MCF 10A (cell line): ENCODE results near the gene LGI1. TPM values are rescaled to one million over a fixed set of nuclear protein-coding genes. Genes with fewer than 3 reads are reported as not detected.

Experiments
- BruUV-seq: library from RNA; stranded (reverse); fragments of 400-500 nt; replicated peaks from 2 replicates; lab custom pipeline; 2021; lab: Mats Ljungman, UMichigan
- CTCF ChIA-PET: fragments of 300-600 bp; sonication (Branson Sonifier 250); formaldehyde crosslinking; extraction: SDS; loops from one replicate; lab custom pipeline; 2021; ENCODE audit warnings: antibody characterized with exemption, inconsistent platforms; lab: Yijun Ruan, JAX
- POLR2A ChIA-PET: fragments of 300-600, 350-650 bp; sonication (Branson Sonifier 250); formaldehyde crosslinking; extraction: SDS; loops from one replicate; lab custom pipeline; 2020; ENCODE audit warnings: antibody characterized with exemption, inconsistent platforms; lab: Yijun Ruan, JAX
- DNase-seq: peaks from one replicate; pipeline ENCODE4 v3.0.0-alpha.2; 2018; ENCODE audit not compliant: unreplicated experiment
- H3K27ac Mint-ChIP-seq: one replicate; pipeline ENCODE4 v1.8.0; 2022; ENCODE audit warnings: mild to moderate bottlenecking, low read depth, mixed read lengths; ENCODE audit not compliant: unreplicated experiment
- H3K27me3 Mint-ChIP-seq: one replicate; pipeline ENCODE4 v1.8.0; 2022; ENCODE audit warnings: mixed read lengths; ENCODE audit not compliant: insufficient read depth, unreplicated experiment
- H3K36me3 Mint-ChIP-seq: one replicate; pipeline ENCODE4 v1.8.0; 2022; ENCODE audit warnings: mild to moderate bottlenecking, moderate library complexity, mixed read lengths; ENCODE audit not compliant: insufficient read depth, unreplicated experiment
- H3K4me1 Mint-ChIP-seq: one replicate; pipeline ENCODE4 v1.8.0; 2022; ENCODE audit warnings: mixed read lengths; ENCODE audit not compliant: insufficient read depth, unreplicated experiment
- H3K4me3 Mint-ChIP-seq: one replicate; pipeline ENCODE4 v1.8.0; 2022; ENCODE audit warnings: mild to moderate bottlenecking, moderate library complexity, mixed read lengths; ENCODE audit not compliant: unreplicated experiment
- H3K9me3 Mint-ChIP-seq: one replicate; pipeline ENCODE4 v1.8.0; 2022; ENCODE audit warnings: mixed read lengths; ENCODE audit not compliant: unreplicated experiment
- intact Hi-C: fragments of 100-400 bp; cut with micrococcal nuclease; formaldehyde crosslinking; loops from 2 replicates; pipeline ENCODE4 v1.14.1; 2022
- total RNA-seq: library from RNA; stranded (reverse); gene quantifications from 2 replicates; pipeline ENCODE4 v1.2.3, GENCODE V29; 2022
- TF ChIP-seq, protein P1 (sequence below): fragments of 200-600 bp; IDR thresholded peaks from one replicate; pipeline ENCODE4 v1.8.0; 2022; ENCODE audit warnings: antibody characterized with exemption, mild to moderate bottlenecking; ENCODE audit not compliant: unreplicated experiment

The LGI1 gene
- total RNA-seq, 1 experiment from 2014 or later: not detected

DNA sequence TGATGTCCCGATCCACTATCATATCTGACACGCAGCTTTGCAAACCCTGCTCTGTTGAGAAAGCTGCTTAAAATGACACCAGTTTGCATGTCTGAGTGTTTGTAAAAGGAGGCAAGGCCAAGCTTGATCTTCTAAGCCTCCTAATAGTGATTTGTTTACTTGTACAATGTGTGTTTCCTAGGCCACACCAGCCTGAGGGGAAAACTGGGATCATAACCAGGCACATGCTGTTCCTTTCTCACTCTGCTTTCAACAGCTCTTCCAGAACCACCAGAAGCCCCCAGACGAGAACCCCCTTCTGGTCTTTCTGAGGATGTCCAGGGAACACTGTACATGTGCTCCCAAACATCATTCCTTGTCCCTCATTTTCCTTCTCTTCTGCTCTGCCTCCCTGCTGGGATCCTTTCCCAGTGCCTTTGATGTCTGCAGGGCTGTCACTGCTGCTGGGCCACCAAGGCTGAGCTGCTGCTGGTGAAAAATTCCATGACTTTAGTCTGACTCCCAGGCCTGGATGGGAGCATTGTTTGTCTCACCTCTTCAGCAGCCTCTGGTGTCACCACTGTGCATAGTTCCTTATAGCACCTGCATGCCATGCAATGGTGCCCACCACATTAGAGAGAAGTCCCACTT, 4.0 kb upstream of the LGI1 start:
- intact Hi-C loops: no loop called here
- Mint-ChIP-seq H3K4me3 (no peak overlapping the region), H3K27ac (no peak overlapping the region), H3K9me3 (no peaks in the 10 kb centered on the region), H3K36me3 (no peaks in the 10 kb centered on the region), H3K4me1 (peaks cover 17% of the 10 kb centered on the region), H3K27me3 (no peaks in the 10 kb centered on the region)
- TF ChIP-seq, protein P1, sequence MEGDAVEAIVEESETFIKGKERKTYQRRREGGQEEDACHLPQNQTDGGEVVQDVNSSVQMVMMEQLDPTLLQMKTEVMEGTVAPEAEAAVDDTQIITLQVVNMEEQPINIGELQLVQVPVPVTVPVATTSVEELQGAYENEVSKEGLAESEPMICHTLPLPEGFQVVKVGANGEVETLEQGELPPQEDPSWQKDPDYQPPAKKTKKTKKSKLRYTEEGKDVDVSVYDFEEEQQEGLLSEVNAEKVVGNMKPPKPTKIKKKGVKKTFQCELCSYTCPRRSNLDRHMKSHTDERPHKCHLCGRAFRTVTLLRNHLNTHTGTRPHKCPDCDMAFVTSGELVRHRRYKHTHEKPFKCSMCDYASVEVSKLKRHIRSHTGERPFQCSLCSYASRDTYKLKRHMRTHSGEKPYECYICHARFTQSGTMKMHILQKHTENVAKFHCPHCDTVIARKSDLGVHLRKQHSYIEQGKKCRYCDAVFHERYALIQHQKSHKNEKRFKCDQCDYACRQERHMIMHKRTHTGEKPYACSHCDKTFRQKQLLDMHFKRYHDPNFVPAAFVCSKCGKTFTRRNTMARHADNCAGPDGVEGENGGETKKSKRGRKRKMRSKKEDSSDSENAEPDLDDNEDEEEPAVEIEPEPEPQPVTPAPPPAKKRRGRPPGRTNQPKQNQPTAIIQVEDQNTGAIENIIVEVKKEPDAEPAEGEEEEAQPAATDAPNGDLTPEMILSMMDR: no peak
- CTCF ChIA-PET: interaction anchor here (0.6 to 2.4 kb wide), 3 partner anchors 11 to 61 kb away, joined by 4 to 9 read pairs (median 6); partner anchors contain the start of gene FRA10AC1
- no TSS peak for BruUV-seq
- POLR2A ChIA-PET: interaction anchor here (1.2 to 2.4 kb wide), 2 partner anchors 15 to 51 kb away, joined by 4 to 8 read pairs; partner anchors contain the start of gene FRA10AC1
- no peak for DNase-seq

DNA sequence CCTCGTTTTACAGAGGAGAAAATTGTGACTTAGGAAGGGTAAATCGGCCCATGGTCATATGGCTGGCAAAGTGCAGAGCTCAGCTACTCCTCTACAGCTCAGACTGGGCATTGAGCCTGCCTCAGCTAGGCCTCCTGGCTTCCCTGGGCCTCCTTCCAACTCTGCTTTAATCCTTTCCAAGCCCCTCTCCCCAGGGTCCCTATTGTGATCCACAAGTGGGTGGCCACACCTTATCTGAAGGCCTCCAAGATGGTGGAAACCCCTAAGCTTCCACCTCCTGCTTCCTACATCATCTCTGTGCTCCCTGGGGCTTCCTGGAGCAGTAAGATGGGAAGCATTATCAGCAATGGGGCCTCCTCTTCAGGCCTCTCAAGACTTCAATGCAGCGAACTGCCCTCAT, 3.0 kb upstream of the LGI1 start:
- intact Hi-C loops: no loop called here
- no peaks in the 10 kb centered on the region for H3K9me3 Mint-ChIP-seq
- peaks cover 17% of the 10 kb centered on the region for H3K4me1 Mint-ChIP-seq
- TF ChIP-seq, protein P1: no peak
- no peaks in the 10 kb centered on the region for H3K36me3 Mint-ChIP-seq
- POLR2A ChIA-PET: no interaction called here
- CTCF ChIA-PET: interaction anchor here (1.0 kb wide), 2 partner anchors 10 to 12 kb away, joined by 3 to 4 read pairs; no protein-coding TSS in a partner anchor
- H3K4me3 Mint-ChIP-seq: no peak overlapping the region
- no peak overlapping the region for H3K27ac Mint-ChIP-seq
- no TSS peak for BruUV-seq
- H3K27me3 Mint-ChIP-seq: no peaks in the 10 kb centered on the region
- DNase-seq: no peak

DNA sequence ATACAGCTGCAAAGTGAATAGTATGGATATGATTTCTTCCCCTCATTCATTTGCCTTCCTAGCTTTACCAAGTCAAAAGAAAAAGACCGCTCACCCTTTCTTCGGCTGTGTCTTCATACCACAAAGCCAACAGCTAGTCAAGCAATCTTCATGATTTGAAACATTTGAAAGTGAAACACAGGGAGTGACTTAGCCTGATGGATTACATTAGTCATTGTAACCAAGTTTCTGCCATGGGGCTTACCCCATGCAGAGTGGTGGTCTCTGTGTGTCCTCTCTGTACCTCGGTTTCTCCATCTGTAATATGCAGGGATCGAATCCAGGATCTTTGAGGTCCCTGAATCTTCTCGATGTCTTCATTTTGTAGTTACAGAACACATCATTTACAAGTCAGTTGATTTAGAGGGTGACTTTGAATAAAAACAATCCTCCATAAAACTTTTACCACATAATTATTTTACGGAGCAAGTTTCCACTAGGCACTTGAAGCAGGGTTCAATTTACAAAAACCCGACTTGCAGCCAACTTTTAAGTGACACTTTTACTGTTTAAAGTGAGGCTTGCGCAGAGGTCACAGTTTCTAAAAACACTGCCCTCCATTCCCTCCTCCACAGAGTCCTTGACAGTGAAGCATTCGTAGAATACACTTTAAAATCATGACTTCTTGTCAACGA, 2.2 kb upstream of the LGI1 start:
- H3K4me3 Mint-ChIP-seq: no peak overlapping the region
- POLR2A ChIA-PET: no interaction called here
- H3K4me1 Mint-ChIP-seq: peaks cover 17% of the 10 kb centered on the region
- no peak overlapping the region for H3K27ac Mint-ChIP-seq
- BruUV-seq: no TSS peak
- CTCF ChIA-PET: interaction anchor here (1.0 kb wide), 1 partner anchor 10 kb away, joined by 3 read pairs; no protein-coding TSS in a partner anchor
- intact Hi-C loops: no loop called here
- no peaks in the 10 kb centered on the region for H3K36me3 Mint-ChIP-seq
- no peak for DNase-seq
- no peaks in the 10 kb centered on the region for H3K9me3 Mint-ChIP-seq
- no peaks in the 10 kb centered on the region for H3K27me3 Mint-ChIP-seq
- TF ChIP-seq, protein P1: no peak

DNA sequence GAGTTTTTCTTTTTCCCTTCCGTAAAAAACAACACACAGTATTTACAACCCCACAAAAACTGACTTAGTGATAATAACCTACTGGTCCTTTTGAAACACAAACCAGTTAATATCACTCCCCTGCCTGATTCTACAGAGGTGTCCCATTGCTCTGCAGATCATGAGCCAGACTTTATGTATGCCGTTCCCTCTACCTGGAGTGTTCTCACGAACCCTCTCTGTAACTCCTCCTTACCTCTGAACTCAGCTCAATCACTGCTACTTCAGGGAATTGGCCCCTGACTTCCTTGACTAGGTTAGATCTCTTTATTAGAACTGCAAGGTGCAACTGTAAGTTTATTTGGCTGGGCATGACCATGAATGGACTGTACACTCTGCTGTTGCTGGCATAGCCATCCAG, 1.6 kb upstream of the LGI1 start:
- POLR2A ChIA-PET: no interaction called here
- no TSS peak for BruUV-seq
- peaks cover 15% of the 10 kb centered on the region for H3K4me1 Mint-ChIP-seq

More for the DNA sequence above, 1.6 kb upstream of the LGI1 start:
- TF ChIP-seq, protein P1: no peak
- CTCF ChIA-PET: interaction anchor here (0.6 kb wide), 1 partner anchor 111 kb away, joined by 3 read pairs; no protein-coding TSS in a partner anchor
- intact Hi-C loops: no loop called here
- Mint-ChIP-seq H3K36me3 (no peaks in the 10 kb centered on the region), H3K27me3 (no peaks in the 10 kb centered on the region), H3K27ac (no peak overlapping the region), H3K9me3 (no peaks in the 10 kb centered on the region), H3K4me3 (no peak overlapping the region)
- no peak for DNase-seq
